Measurements from ENCODE around the gene CST5.
"Not testable (repeated sequence)": the region's sequence is repeated elsewhere in the genome, so short reads cannot be mapped to it uniquely, and the experiment has no call there.

CST5 gene

GRCh38 chr20:23832775-23833513 lies 46.6 kb downstream of the CST5 start:
- DNase-seq = no peak

- not testable (repeated sequence) for DNase-seq
Observed at GRCh38 chr20:23831961-23832360, 47.6 kb downstream of the CST5 start.

- no peak for DNase-seq
Observed at GRCh38 chr20:23826541-23827021, 53.0 kb downstream of the CST5 start, which contains the start of gene CST2. TSS of gene CST2 (minus strand) at chr20:23826729. CDS start at chr20:23826660, 69 bp downstream.
